Endodermal cell (in vitro differentiated cells): ENCODE data around the gene LIPE. TPM values are rescaled to one million over a fixed set of nuclear protein-coding genes. Genes with fewer than 3 reads are reported as not detected.

Experiments
- DNase-seq: peaks from one replicate; pipeline ENCODE4 v3.0.0-alpha.2; 2017
- H3K27ac ChIP-seq: 2 replicates; pipeline ENCODE4 v1.5.1; 2013; ENCODE audit warnings: mild to moderate bottlenecking, low read depth, low read length, moderate library complexity
- H3K27me3 ChIP-seq: 2 replicates; pipeline ENCODE4 v1.6.1; 2013; ENCODE audit warnings: mild to moderate bottlenecking, low read length, moderate library complexity; ENCODE audit not compliant: insufficient read depth, control insufficient read depth, poor library complexity, severe bottlenecking
- H3K36me3 ChIP-seq: 2 replicates; pipeline ENCODE4 v1.7.0; 2013; ENCODE audit warnings: mild to moderate bottlenecking, low read length, moderate library complexity; ENCODE audit not compliant: control insufficient read depth, insufficient read depth
- H3K4me1 ChIP-seq: one replicate; pipeline ENCODE4 v1.7.0; 2013; ENCODE audit warnings: low read length; ENCODE audit not compliant: control insufficient read depth, insufficient read depth
- H3K4me3 ChIP-seq: 2 replicates; pipeline ENCODE4 v1.5.1; 2013; ENCODE audit warnings: mild to moderate bottlenecking, low read length, moderate library complexity
- H3K9ac ChIP-seq: 2 replicates; pipeline ENCODE4 v1.6.1; 2013; ENCODE audit warnings: mild to moderate bottlenecking, low read length, moderate library complexity; ENCODE audit not compliant: poor library complexity, severe bottlenecking; ENCODE audit errors: extremely low read depth
- H3K9me3 ChIP-seq: 2 replicates; pipeline ENCODE4 v1.6.1; 2013; ENCODE audit warnings: mild to moderate bottlenecking, low read length, moderate library complexity; ENCODE audit not compliant: control insufficient read depth
- H3K27ac Mint-ChIP-seq: 2 replicates; pipeline ENCODE4 v1.8.0; 2020; ENCODE audit warnings: mixed read lengths
- H3K27me3 Mint-ChIP-seq: 2 replicates; pipeline ENCODE4 v1.8.0; 2021; ENCODE audit warnings: mild to moderate bottlenecking, mixed read lengths; ENCODE audit not compliant: insufficient read depth
- H3K36me3 Mint-ChIP-seq: 2 replicates; pipeline ENCODE4 v1.8.0; 2020; ENCODE audit warnings: low read depth, mixed read lengths
- H3K4me1 Mint-ChIP-seq: 2 replicates; pipeline ENCODE4 v1.8.0; 2020; ENCODE audit warnings: mixed read lengths
- H3K4me3 Mint-ChIP-seq: 2 replicates; pipeline ENCODE4 v1.8.0; 2020; ENCODE audit warnings: mild to moderate bottlenecking, moderate library complexity, mixed read lengths
- H3K9me3 Mint-ChIP-seq: 2 replicates; pipeline ENCODE4 v1.8.0; 2020; ENCODE audit warnings: mild to moderate bottlenecking, mixed read lengths
- CTCF ChIP-seq: fragments of 200-600 bp; sonication (generic); conservative IDR thresholded peaks from 2 replicates; pipeline ENCODE4 v1.5.0; 2021; ENCODE audit warnings: antibody characterized with exemption, mild to moderate bottlenecking
- WGBS, 2 experiments: methylation state at CpG; one replicate each; pipeline versions ENCODE4 v1.1.5 to v1.1.7; 2013; ENCODE audit warnings: missing lambda C conversion rate in 2 of 2, mixed read lengths in 1 of 2; ENCODE audit not compliant: insufficient coverage in 1 of 2, insufficient read length in 1 of 2; 5-methylcytosine and 5-hydroxymethylcytosine counted together
- total RNA-seq, 2 donors: library from RNA; stranded (reverse); fragmentation: NEBNext Ultra II Directional in 1 of 2; extraction: Animal tissue kit (Norgen Biotek cat#: 25700) in 1 of 2; gene quantifications; 2 replicates in 1 of 2; 3 replicates in 1 of 2; pipeline ENCODE4 v1.2.1, GENCODE V29; 2021

The LIPE gene
- total RNA-seq, 2 donors from 2014 or later, result 5.9 to 8.1 TPM

GRCh38 chr19:42459926-42460325 lies 32.7 kb upstream of the LIPE start:
- H3K27me3 ChIP-seq, result no peaks in the 10 kb centered on the region
- H3K27ac ChIP-seq, result no peak overlapping the region
- DNase-seq, result no peak
- no peak for TF ChIP-seq CTCF
- Mint-ChIP-seq H3K36me3 (peaks cover 3% of the 10 kb centered on the region), H3K4me3 (no peak overlapping the region), H3K27me3 (no peaks in the 10 kb centered on the region), H3K4me1 (peaks cover 7% of the 10 kb centered on the region), H3K9me3 (no peaks in the 10 kb centered on the region), H3K27ac (no peak overlapping the region)
- no peaks in the 10 kb centered on the region for H3K36me3 ChIP-seq
- no peaks in the 10 kb centered on the region for H3K4me1 ChIP-seq
- H3K9me3 ChIP-seq, result no peaks in the 10 kb centered on the region
- no peak overlapping the region for H3K4me3 ChIP-seq
- WGBS, 2 experiments, result 93 to 100% methylated on average over 1 to 2 of the region's 2 CpGs
- H3K9ac ChIP-seq, result no peak overlapping the region

- no peak overlapping the region for H3K4me3 Mint-ChIP-seq
- DNase-seq, result no peak
- no peaks in the 10 kb centered on the region for H3K36me3 ChIP-seq
- no peak overlapping the region for H3K27ac Mint-ChIP-seq
- H3K36me3 Mint-ChIP-seq, result peaks cover 3% of the 10 kb centered on the region
- peaks cover 11% of the 10 kb centered on the region for H3K4me1 Mint-ChIP-seq
- no peaks in the 10 kb centered on the region for H3K4me1 ChIP-seq
- no peaks in the 10 kb centered on the region for H3K27me3 ChIP-seq
- H3K27ac ChIP-seq, result no peak overlapping the region
- H3K27me3 Mint-ChIP-seq, result no peaks in the 10 kb centered on the region
- H3K4me3 ChIP-seq, result no peak overlapping the region
- 89% methylated on average over 1 of the region's 1 CpG; no CpG with 5 or more reads in 1 of the 2 experiments for WGBS, 2 experiments
- no peak for TF ChIP-seq CTCF
- no peak overlapping the region for H3K9ac ChIP-seq
- H3K9me3 Mint-ChIP-seq, result no peaks in the 10 kb centered on the region
- no peaks in the 10 kb centered on the region for H3K9me3 ChIP-seq
Measured at GRCh38 chr19:42455621-42456081, 28.5 kb upstream of the LIPE start.

DNA sequence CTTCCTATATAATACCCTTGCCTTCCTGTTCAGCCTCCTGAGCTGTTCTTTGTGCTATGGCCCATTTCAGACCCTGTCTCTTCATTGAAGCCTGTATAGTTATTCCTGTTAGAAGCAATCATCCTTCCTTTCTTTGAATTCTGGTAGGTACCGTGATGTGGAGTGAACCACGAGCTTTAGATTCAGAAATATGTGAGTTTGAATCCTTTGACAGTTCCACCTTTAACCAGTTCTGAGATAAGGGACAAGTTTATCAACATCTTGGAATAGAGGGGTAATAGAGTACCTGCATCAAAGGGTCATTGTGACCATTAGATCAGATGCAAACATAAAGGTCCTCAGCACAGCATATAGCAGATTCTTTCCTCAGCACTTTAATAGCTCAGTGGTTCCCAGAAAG lies 27.9 kb upstream of the LIPE start:
- H3K36me3 Mint-ChIP-seq, result peaks cover 3% of the 10 kb centered on the region
- no peaks in the 10 kb centered on the region for H3K9me3 ChIP-seq
- H3K9ac ChIP-seq, result no peak overlapping the region
- peaks cover 11% of the 10 kb centered on the region for H3K4me1 Mint-ChIP-seq
- no peak overlapping the region for H3K4me3 ChIP-seq
- no peaks in the 10 kb centered on the region for H3K9me3 Mint-ChIP-seq
- peaks cover 2% of the 10 kb centered on the region for H3K4me1 ChIP-seq
- no peaks in the 10 kb centered on the region for H3K27me3 ChIP-seq
- DNase-seq, result no peak
- H3K36me3 ChIP-seq, result no peaks in the 10 kb centered on the region
- TF ChIP-seq CTCF, result no peak
- H3K27ac Mint-ChIP-seq, result no peak overlapping the region
- 91 to 100% methylated on average over 2 of the region's 2 CpGs for WGBS, 2 experiments
- no peak overlapping the region for H3K4me3 Mint-ChIP-seq
- no peaks in the 10 kb centered on the region for H3K27me3 Mint-ChIP-seq
- H3K27ac ChIP-seq, result no peak overlapping the region
